Measurements from ENCODE around the gene GPX2.
A peak's percentile ranks its signal among the peaks of the same experiment; 100 is the strongest.

The GPX2 gene

GRCh38 chr14:64912261-64912660 lies 30.3 kb downstream of the GPX2 start:
- DNase-seq: no peak

GRCh38 chr14:64910847-64911495 lies 31.6 kb downstream of the GPX2 start:
- peak; percentile 15 for DNase-seq

- no peak for DNase-seq
Observed at GRCh38 chr14:64906022-64906421, 36.5 kb downstream of the GPX2 start.

- no peak for DNase-seq
Observed at GRCh38 chr14:64899958-64900357, 42.6 kb downstream of the GPX2 start.

GRCh38 chr14:64891839-64892375 lies 50.6 kb downstream of the GPX2 start:
- DNase-seq: peak; percentile 64

- DNase-seq: no peak
Observed at GRCh38 chr14:64891173-64891838, 51.2 kb downstream of the GPX2 start.

- DNase-seq: no peak
Observed at GRCh38 chr14:64889352-64889751, 53.2 kb downstream of the GPX2 start.

Measured in NCI-H345 (cell line).